B cell (primary cell): ENCODE results near the gene C1QA. TPM values are rescaled to one million over a fixed set of nuclear protein-coding genes. Genes with fewer than 3 reads are reported as not detected.
"Not testable (repeated sequence)": the region's sequence is repeated elsewhere in the genome, so short reads cannot be mapped to it uniquely, and the experiment has no call there.

Experiments
- ATAC-seq: fragments of 200-7000 bp; cut with Tn5 transposase; one replicate; pipeline ENCODE4 v1.10.0; 2021; ENCODE audit warnings: low read depth, mild to moderate bottlenecking, moderate number of reproducible peaks, moderate library complexity
- CTCF ChIA-PET: fragments of 350-600 bp; sonication (Branson Sonifier 250); formaldehyde crosslinking; loops from one replicate; lab custom pipeline; 2021; ENCODE audit warnings: antibody characterized with exemption, inconsistent platforms; lab: Charles Lee
- POLR2A ChIA-PET: fragments of 350-600 bp; sonication (Branson Sonifier 250); formaldehyde crosslinking; loops from one replicate; lab custom pipeline; 2021; ENCODE audit warnings: antibody characterized with exemption; lab: Charles Lee
- DNase-seq: peaks from one replicate; pipeline ENCODE4 v3.0.0; 2013
- H2AFZ ChIP-seq: 2 replicates; pipeline ENCODE4 v1.6.1; 2012; ENCODE audit warnings: mild to moderate bottlenecking, low read depth, low read length; ENCODE audit not compliant: insufficient read depth, poor library complexity, severe bottlenecking
- H3K27ac ChIP-seq, 2 donors: 1 replicate in 1 of 2; 2 replicates in 1 of 2; pipeline ENCODE4 v1.5.1; 2012 to 2013; ENCODE audit warnings: low read length in 2 of 2, mild to moderate bottlenecking in 2 of 2, moderate library complexity in 1 of 2
- H3K27me3 ChIP-seq, 4 experiments: fragments of 200-600 bp in 1 of 4; sonication (generic) in 1 of 4; replicated peaks in 1 of 4; 1 replicate in 2 of 4; 2 replicates in 2 of 4; pipeline versions ENCODE4 v1.6.1 to v1.7.0; 2013 to 2016; ENCODE audit warnings: low read length in 3 of 4, mild to moderate bottlenecking in 2 of 4, mixed read lengths in 1 of 4, moderate library complexity in 1 of 4; ENCODE audit not compliant: insufficient read depth in 4 of 4, control insufficient read depth in 3 of 4; ENCODE audit errors: control extremely low read depth in 1 of 4
- H3K36me3 ChIP-seq, 2 experiments: replicated peaks in 1 of 2; 1 replicate in 1 of 2; 2 replicates in 1 of 2; pipeline versions ENCODE4 v1.6.1 to v1.7.1; 2013; ENCODE audit warnings: low read length in 1 of 2; ENCODE audit not compliant: insufficient read depth in 2 of 2, control insufficient read depth in 1 of 2; ENCODE audit errors: control extremely low read depth in 1 of 2, extremely low read depth in 1 of 2
- H3K4me1 ChIP-seq, 2 donors: fragments of 200-600 bp in 1 of 2; sonication (generic) in 1 of 2; 1 replicate in 1 of 2; 2 replicates in 1 of 2; pipeline versions ENCODE4 v1.5.1 to v1.6.1; 2013 to 2017; ENCODE audit warnings: low read length in 2 of 2; ENCODE audit not compliant: control insufficient read depth in 2 of 2, insufficient read depth in 2 of 2
- H3K4me2 ChIP-seq: replicated peaks from 2 replicates; pipeline ENCODE3; 2012; ENCODE audit warnings: mild to moderate bottlenecking, low read depth, low read length; ENCODE audit not compliant: poor library complexity, severe bottlenecking
- H3K4me3 ChIP-seq, 5 experiments: fragments of 200-600 bp in 1 of 5; sonication (generic) in 1 of 5; 1 replicate in 3 of 5; 2 replicates in 2 of 5; pipeline versions ENCODE4 v1.5.1 to v1.7.0; 2011 to 2016; ENCODE audit warnings: low read length in 4 of 5, mild to moderate bottlenecking in 4 of 5, low read depth in 2 of 5, control low read depth in 1 of 5, moderate library complexity in 1 of 5; ENCODE audit not compliant: insufficient read depth in 1 of 5; ENCODE audit errors: control extremely low read depth in 1 of 5, extremely low read depth in 1 of 5
- H3K79me2 ChIP-seq: fragments of 200-600 bp; sonication (generic); one replicate; pipeline ENCODE4 v1.6.0; 2016; ENCODE audit warnings: low read length; ENCODE audit not compliant: control insufficient read depth, insufficient read depth
- H3K9ac ChIP-seq: fragments of 200-600 bp; sonication (generic); 2 replicates; pipeline ENCODE4 v1.6.1; 2017; ENCODE audit warnings: mild to moderate bottlenecking, low read length, moderate library complexity
- H3K9me3 ChIP-seq, 3 donors: one replicate each; pipeline versions ENCODE4 v1.6.1 to v1.7.1; 2013; ENCODE audit warnings: low read length in 2 of 3; ENCODE audit not compliant: control insufficient read depth in 2 of 3, insufficient read depth in 1 of 3; ENCODE audit errors: control extremely low read depth in 1 of 3
- H4K20me1 ChIP-seq: 2 replicates; pipeline ENCODE4 v1.6.0; 2012; ENCODE audit warnings: mild to moderate bottlenecking, low read length; ENCODE audit not compliant: insufficient read depth, control insufficient read depth, poor library complexity, severe bottlenecking
- H3K27ac Mint-ChIP-seq: one replicate; pipeline ENCODE4 v1.8.0; 2021; ENCODE audit warnings: mixed read lengths
- H3K27me3 Mint-ChIP-seq: one replicate; pipeline ENCODE4 v1.8.0; 2021; ENCODE audit warnings: mixed read lengths
- H3K4me1 Mint-ChIP-seq: one replicate; pipeline ENCODE4 v1.8.0; 2021; ENCODE audit warnings: mixed read lengths
- H3K4me3 Mint-ChIP-seq: one replicate; pipeline ENCODE4 v1.8.0; 2021; ENCODE audit warnings: mixed read lengths
- H3K9me3 Mint-ChIP-seq: one replicate; pipeline ENCODE4 v1.8.0; 2022; ENCODE audit warnings: mixed read lengths; ENCODE audit not compliant: insufficient read depth
- CTCF ChIP-seq: fragments of 200-600 bp; IDR thresholded peaks from one replicate; pipeline ENCODE4 v1.8.0; 2022; ENCODE audit warnings: antibody characterized with exemption, mild to moderate bottlenecking
- EZH2 ChIP-seq: IDR thresholded peaks from 2 replicates; pipeline ENCODE4 v1.6.1; 2012; ENCODE audit warnings: borderline replicate concordance, low read depth, mild to moderate bottlenecking, moderate library complexity, low read length; ENCODE audit not compliant: insufficient read depth, poor library complexity, severe bottlenecking
- WGBS: methylation state at CpG from one replicate; pipeline ENCODE4 v1.1.5; 2013; ENCODE audit warnings: missing lambda C conversion rate; ENCODE audit not compliant: insufficient coverage; 5-methylcytosine and 5-hydroxymethylcytosine counted together
- intact Hi-C: fragments of 100-400 bp; cut with micrococcal nuclease; formaldehyde crosslinking; loops from one replicate; pipeline ENCODE4 v1.10.0; 2022
- polyA plus RNA-seq: library from polyadenylated mRNA; depleted of rRNA; stranded (reverse); fragments of >200 nt; gene quantifications from 2 replicates; pipeline ENCODE4 v1.2.3, GENCODE V29; 2012
- total RNA-seq, 2 donors: library from RNA; stranded (reverse); fragments of 120-200 nt in 1 of 2; gene quantifications; 1 replicate in 1 of 2; 2 replicates in 1 of 2; pipeline versions ENCODE4 v1.2.3 to v1.2.4, GENCODE V29; 2013 to 2022

C1QA gene
- total and polyA plus RNA-seq, 2 donors (not counting 1 experiment from before 2014, with no cell fraction given) = 0.16 TPM; not detected in 1

- intact Hi-C loops = no loop called here
- Mint-ChIP-seq H3K27me3 (peaks cover 25% of the 10 kb centered on the region), H3K27ac (no peak overlapping the region), H3K9me3 (no peaks in the 10 kb centered on the region), H3K4me3 (no peak overlapping the region), H3K4me1 (no peaks in the 10 kb centered on the region)
- Histone ChIP-seq H2AFZ (no peak overlapping the region), H3K9me3 (no peaks in the 10 kb centered on the region), H3K4me1 (no peaks in the 10 kb centered on the region), H3K4me3 (no peak overlapping the region), H3K27me3 (no peaks in the 10 kb centered on the region), H3K4me2 (no peak overlapping the region), H3K27ac (no peak overlapping the region), H3K9ac (no peak overlapping the region), H3K79me2 (no peaks in the 10 kb centered on the region), H4K20me1 (no peaks in the 10 kb centered on the region), H3K36me3 (no peaks in the 10 kb centered on the region)
- no peak for ATAC-seq
- TF ChIP-seq EZH2 (no peak), CTCF (no peak)
- ChIA-PET CTCF (no interaction called here), POLR2A (no interaction called here)
- no peak for DNase-seq
- 37% methylated on average over 2 of the region's 7 CpGs for WGBS
Measured at GRCh38 chr1:22665752-22666151, 29.3 kb downstream of the C1QA start.

- no peaks in the 10 kb centered on the region for H3K36me3 ChIP-seq
- ATAC-seq (no peak), DNase-seq (no peak)
- peaks cover 26% of the 10 kb centered on the region for H3K27me3 Mint-ChIP-seq
- H3K27ac Mint-ChIP-seq = no peak overlapping the region
- no peaks in the 10 kb centered on the region for H3K4me1 ChIP-seq
- H2AFZ ChIP-seq = no peak overlapping the region
- H3K27me3 ChIP-seq = no peaks in the 10 kb centered on the region
- no peak overlapping the region for H3K4me2 ChIP-seq
- intact Hi-C loops = no loop called here
- H3K9me3 ChIP-seq = no peaks in the 10 kb centered on the region
- CTCF ChIA-PET = no interaction called here
- no peaks in the 10 kb centered on the region for H3K79me2 ChIP-seq
- no peak overlapping the region for H3K9ac ChIP-seq
- H3K9me3 Mint-ChIP-seq = no peaks in the 10 kb centered on the region
- no peak overlapping the region for H3K27ac ChIP-seq
- no peak for TF ChIP-seq EZH2
- no peak for TF ChIP-seq CTCF
- WGBS = 56% methylated on average over 1 of the region's 2 CpGs
- no peak overlapping the region for H3K4me3 Mint-ChIP-seq
- no peaks in the 10 kb centered on the region for H3K4me1 Mint-ChIP-seq
- H4K20me1 ChIP-seq = no peaks in the 10 kb centered on the region
- POLR2A ChIA-PET = no interaction called here
- H3K4me3 ChIP-seq = no peak overlapping the region
Measured at GRCh38 chr1:22666412-22666811, 30.0 kb downstream of the C1QA start.

- H4K20me1 ChIP-seq, H3K4me1 ChIP-seq, H3K4me3 ChIP-seq, ATAC-seq, intact Hi-C loops, H3K9me3 ChIP-seq, H3K36me3 ChIP-seq, H3K79me2 ChIP-seq, H3K27ac Mint-ChIP-seq, CTCF ChIA-PET, H2AFZ ChIP-seq, H3K4me2 ChIP-seq, H3K9ac ChIP-seq, POLR2A ChIA-PET, H3K4me1 Mint-ChIP-seq, H3K4me3 Mint-ChIP-seq, H3K9me3 Mint-ChIP-seq, H3K27ac ChIP-seq, DNase-seq: not testable (repeated sequence)
- peaks cover 0 to 18% (median 2%) of the 10 kb centered on the region in 4 experiments for H3K27me3 ChIP-seq
- 78% methylated on average over 1 of the region's 2 CpGs for WGBS
- H3K27me3 Mint-ChIP-seq = peaks cover 36% of the 10 kb centered on the region
Measured at GRCh38 chr1:22668840-22669239, 32.4 kb downstream of the C1QA start.
